ENCODE measurements around the gene ITGA5. TPM values are rescaled to one million over a fixed set of nuclear protein-coding genes. Genes with fewer than 3 reads are reported as not detected.
A peak's percentile ranks its signal among the peaks of the same experiment; 100 is the strongest.

The ITGA5 gene
- total RNA-seq, 1 experiment from 2014 or later, result 35.9 TPM

DNA sequence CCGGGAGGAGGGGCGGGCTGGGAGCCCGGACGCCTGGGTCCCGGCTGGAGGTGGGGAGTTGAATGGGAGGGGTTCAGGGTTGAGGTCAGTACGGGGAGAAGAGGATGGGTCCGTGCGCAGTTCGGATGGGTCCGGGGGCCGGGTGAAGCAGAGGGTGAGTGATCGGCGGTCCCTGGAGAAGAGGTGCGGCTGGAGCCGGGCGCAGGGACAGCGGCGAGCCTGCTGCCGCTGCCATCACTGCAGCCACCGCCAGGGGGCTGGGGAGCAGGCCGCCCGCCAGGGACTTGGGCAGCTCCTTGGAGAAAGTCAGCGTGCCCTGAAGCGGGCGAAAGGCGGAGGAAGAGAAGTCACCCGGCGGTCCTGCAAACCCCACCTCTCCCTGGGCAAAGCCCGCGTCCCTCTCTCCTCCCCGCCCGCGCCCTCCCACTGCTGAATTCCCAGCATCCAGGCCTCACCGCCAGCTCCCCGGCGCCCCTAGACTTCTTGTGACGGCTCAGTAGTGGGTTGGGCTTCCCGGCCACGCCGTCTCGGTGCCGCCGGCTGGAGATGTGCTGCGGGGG is 48.8 kb downstream of the ITGA5 start:
- Histone ChIP-seq H3K4me1 (ENCODE audit: insufficient read depth, low read length) (peaks cover 27% of the 10 kb centered on the region), H4K20me1 (ENCODE audit: low read length) (no peaks in the 10 kb centered on the region), H2AFZ (ENCODE audit: low read length) (peak overlapping the region; percentile 63; the same call in 1 of the 2 replicates), H3F3A (ENCODE audit: low read length, unreplicated experiment) (no peaks in the 10 kb centered on the region), H3K9ac (ENCODE audit: low read length) (peak overlapping the region; percentile 7; the same call in 1 of the 2 replicates), H3K36me3 (ENCODE audit: low read depth, low read length) (no peaks in the 10 kb centered on the region), H3K9me2 (replicated peaks; ENCODE audit: low read length) (no peaks in the 10 kb centered on the region), H3K79me2 (ENCODE audit: low read length) (no peaks in the 10 kb centered on the region), H3K9me3 (ENCODE audit: low read length) (no peaks in the 10 kb centered on the region), H3K4me2 (ENCODE audit: low read length) (peak overlapping the region; percentile 84), H3K27me3 (ENCODE audit: low read length) (no peaks in the 10 kb centered on the region), H3K4me3 (ENCODE audit: low read length) (peak overlapping the region; percentile 64), H3K27ac (ENCODE audit: low read length) (no peak overlapping the region)
- no peak for TF ChIP-seq EZH2phosphoT487 (IDR thresholded peaks at IDR 0.05; ENCODE audit: borderline replicate concordance, low read length)
- TF ChIP-seq EZH2 (IDR thresholded peaks at IDR 0.05; ENCODE audit: low read length, unreplicated experiment), result no peak
- TF ChIP-seq, protein P1, sequence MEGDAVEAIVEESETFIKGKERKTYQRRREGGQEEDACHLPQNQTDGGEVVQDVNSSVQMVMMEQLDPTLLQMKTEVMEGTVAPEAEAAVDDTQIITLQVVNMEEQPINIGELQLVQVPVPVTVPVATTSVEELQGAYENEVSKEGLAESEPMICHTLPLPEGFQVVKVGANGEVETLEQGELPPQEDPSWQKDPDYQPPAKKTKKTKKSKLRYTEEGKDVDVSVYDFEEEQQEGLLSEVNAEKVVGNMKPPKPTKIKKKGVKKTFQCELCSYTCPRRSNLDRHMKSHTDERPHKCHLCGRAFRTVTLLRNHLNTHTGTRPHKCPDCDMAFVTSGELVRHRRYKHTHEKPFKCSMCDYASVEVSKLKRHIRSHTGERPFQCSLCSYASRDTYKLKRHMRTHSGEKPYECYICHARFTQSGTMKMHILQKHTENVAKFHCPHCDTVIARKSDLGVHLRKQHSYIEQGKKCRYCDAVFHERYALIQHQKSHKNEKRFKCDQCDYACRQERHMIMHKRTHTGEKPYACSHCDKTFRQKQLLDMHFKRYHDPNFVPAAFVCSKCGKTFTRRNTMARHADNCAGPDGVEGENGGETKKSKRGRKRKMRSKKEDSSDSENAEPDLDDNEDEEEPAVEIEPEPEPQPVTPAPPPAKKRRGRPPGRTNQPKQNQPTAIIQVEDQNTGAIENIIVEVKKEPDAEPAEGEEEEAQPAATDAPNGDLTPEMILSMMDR (conservative IDR thresholded peaks at IDR 0.05; ENCODE audit: low read depth, low read length), result peak; percentile 80
- BruUV-seq (replicated peaks), result no TSS peak
- ChIA-PET CTCF (interaction anchor here (0.6 to 1.8 kb wide), 6 partner anchors 10 to 432 kb away, joined by 3 to 26 read pairs (median 6); partner anchors contain the start of gene COPZ1), POLR2A (ENCODE audit: unreplicated experiment) (interaction anchor here (0.6 kb wide), 1 partner anchor 128 kb away, joined by 3 read pairs; no protein-coding TSS in a partner anchor)
- DNase-seq (peak; percentile 86), ATAC-seq (peak; percentile 77)
- intact Hi-C loops (cut with micrococcal nuclease), result no loop called here

DNA sequence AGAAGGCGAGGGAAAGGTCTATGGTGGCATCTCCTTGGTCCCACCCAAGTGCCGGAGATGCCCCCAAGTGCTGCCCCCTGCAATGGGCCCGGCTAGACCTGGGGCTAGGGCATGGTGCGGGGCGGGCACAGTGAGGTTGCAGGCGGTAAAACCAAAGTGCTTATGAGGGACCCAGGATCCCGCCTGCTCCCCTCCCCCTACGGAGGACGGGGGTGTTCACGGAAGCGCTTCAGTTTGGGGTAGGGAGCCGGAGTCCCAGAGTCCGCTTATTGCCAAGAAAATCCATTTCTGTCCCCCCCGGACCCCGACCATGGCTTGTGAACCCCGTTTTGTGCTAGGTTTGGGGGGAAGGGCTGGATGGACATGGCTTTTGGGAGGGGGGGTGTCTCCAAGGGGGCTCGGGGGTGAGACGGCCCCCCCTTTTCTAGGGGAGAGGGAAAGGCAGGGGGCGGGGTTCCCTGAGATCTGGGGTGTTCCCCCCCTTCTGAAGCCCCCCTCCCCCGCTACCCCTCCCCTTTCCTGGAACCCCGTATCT is 49.4 kb downstream of the ITGA5 start:
- no peak overlapping the region for H3K27ac ChIP-seq (ENCODE audit: low read length)
- no peak for ATAC-seq
- BruUV-seq (replicated peaks), result no TSS peak

More for the DNA sequence above, 49.4 kb downstream of the ITGA5 start:
- TF ChIP-seq, protein P1 (conservative IDR thresholded peaks at IDR 0.05; ENCODE audit: low read depth, low read length), result no peak
- TF ChIP-seq EZH2 (IDR thresholded peaks at IDR 0.05; ENCODE audit: low read length, unreplicated experiment) (no peak), EZH2phosphoT487 (IDR thresholded peaks at IDR 0.05; ENCODE audit: borderline replicate concordance, low read length) (no peak)
- Histone ChIP-seq H3K4me3 (ENCODE audit: low read length) (peak overlapping the region; percentile 64), H3K4me1 (ENCODE audit: insufficient read depth, low read length) (peaks cover 21% of the 10 kb centered on the region), H3F3A (ENCODE audit: low read length, unreplicated experiment) (no peaks in the 10 kb centered on the region), H2AFZ (ENCODE audit: low read length) (no peak overlapping the region), H3K9me3 (ENCODE audit: low read length) (no peaks in the 10 kb centered on the region), H3K9ac (ENCODE audit: low read length) (no peak overlapping the region), H3K79me2 (ENCODE audit: low read length) (no peaks in the 10 kb centered on the region), H3K9me2 (replicated peaks; ENCODE audit: low read length) (no peaks in the 10 kb centered on the region), H3K36me3 (ENCODE audit: low read depth, low read length) (no peaks in the 10 kb centered on the region), H3K4me2 (ENCODE audit: low read length) (peak overlapping the region; percentile 84), H4K20me1 (ENCODE audit: low read length) (no peaks in the 10 kb centered on the region), H3K27me3 (ENCODE audit: low read length) (no peaks in the 10 kb centered on the region)
- intact Hi-C loops (cut with micrococcal nuclease), result no loop called here
- ChIA-PET POLR2A (ENCODE audit: unreplicated experiment) (no interaction called here), CTCF (interaction anchor here (0.6 to 1.8 kb wide), 3 partner anchors 10 to 431 kb away, joined by 3 to 26 read pairs (median 7); partner anchors contain the start of gene COPZ1)
- DNase-seq, result no peak
